ENCODE data around the gene GDPD3. TPM values are rescaled to one million over a fixed set of nuclear protein-coding genes. Genes with fewer than 3 reads are reported as not detected.
"Not testable (repeated sequence)": the region's sequence is repeated elsewhere in the genome, so short reads cannot be mapped to it uniquely, and the experiment has no call there.

The GDPD3 gene
- total RNA-seq, 1 experiment from 2014 or later: 3.8 TPM

DNA sequence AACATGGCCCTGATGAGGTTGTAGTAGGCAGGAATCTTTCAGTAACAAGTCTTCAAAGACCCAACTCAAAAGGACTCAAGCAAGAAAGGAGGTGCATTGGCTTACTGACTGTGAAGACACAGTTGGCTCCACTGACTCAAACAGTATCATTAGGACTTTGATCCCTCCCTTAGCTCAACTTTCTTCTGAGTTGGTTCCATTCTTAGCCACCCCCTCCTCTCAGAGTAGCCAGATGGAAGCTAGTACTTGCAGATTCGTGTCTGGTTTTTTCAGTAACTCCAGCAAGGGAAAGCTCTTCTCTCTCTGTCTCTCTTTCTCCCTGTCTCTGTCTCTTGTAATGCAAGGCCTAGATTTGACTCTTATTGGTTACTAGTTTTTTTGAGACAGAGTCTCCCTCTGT is 14.7 kb upstream of the GDPD3 start:
- Mint-ChIP-seq H3K27me3 (ENCODE audit: low read depth) (peaks cover 4% of the 10 kb centered on the region), H3K4me3 (no peak overlapping the region), H3K36me3 (ENCODE audit: insufficient read depth in 1 of 3, low read depth in 3 of 3) (no peaks in the 10 kb centered on the region), H3K9me3 (no peaks in the 10 kb centered on the region), H3K27ac (no peak overlapping the region), H3K4me1 (peaks cover 0 to 6% of the 10 kb centered on the region in 2 experiments; a peak in 1 of 4 replicates)
- WGBS (ENCODE audit: extremely low coverage, insufficient read length, low lambda C conversion rate): no CpG with 5 or more reads among the region's 1 CpG
- Histone ChIP-seq H2BK5ac (ENCODE audit: insufficient read length, low read length) (no peak overlapping the region), H3K56ac (ENCODE audit: insufficient read length, low read depth, low read length) (no peak overlapping the region), H3K23me2 (ENCODE audit: insufficient read length, low read depth, low read length, poor library complexity, severe bottlenecking) (no peaks in the 10 kb centered on the region), H4K20me1 (ENCODE audit: control insufficient read depth, insufficient read depth, insufficient read length) (no peaks in the 10 kb centered on the region), H3T11ph (ENCODE audit: low read length) (no peak overlapping the region), H3K4me2 (ENCODE audit: insufficient read depth, insufficient read length, low read length) (no peak overlapping the region), H3K23ac (ENCODE audit: insufficient read length, low read depth, low read length) (no peak overlapping the region), H2AFZ (ENCODE audit: low read length) (no peak overlapping the region), H3K18ac (ENCODE audit: insufficient read length, low read depth, low read length) (no peak overlapping the region), H4K8ac (replicated peaks; ENCODE audit: insufficient read length, low read depth, low read length) (no peak overlapping the region), H4K5ac (ENCODE audit: insufficient read length, low read depth, low read length) (no peak overlapping the region), H3K79me2 (ENCODE audit: insufficient read depth, low read length) (no peaks in the 10 kb centered on the region), H2BK15ac (ENCODE audit: low read depth, low read length) (no peak overlapping the region), H3K27ac (ENCODE audit: insufficient read length, low read depth, low read length) (no peak overlapping the region), H3K4me1 (ENCODE audit: insufficient read depth, low read length) (no peaks in the 10 kb centered on the region), H2BK12ac (ENCODE audit: insufficient read length, low read depth, low read length) (no peak overlapping the region), H3K79me1 (ENCODE audit: insufficient read depth, low read depth, low read length, poor library complexity, severe bottlenecking) (no peaks in the 10 kb centered on the region), H3K27me3 (ENCODE audit: insufficient read depth, low read length) (no peaks in the 10 kb centered on the region), H2BK20ac (ENCODE audit: low read depth, low read length, poor library complexity, severe bottlenecking) (no peak overlapping the region), H3K14ac (ENCODE audit: insufficient read depth, low read length) (no peak overlapping the region), H2BK120ac (ENCODE audit: low read depth, low read length, poor library complexity, severe bottlenecking) (no peak overlapping the region), H3K9ac (ENCODE audit: extremely low read depth, insufficient read length, low read length) (no peak overlapping the region), H4K91ac (ENCODE audit: insufficient read length, low read depth, low read length) (no peak overlapping the region), H3K4ac (ENCODE audit: low read depth, low read length) (no peak overlapping the region), H2AK5ac (ENCODE audit: insufficient read length, low read length) (no peak overlapping the region), H3K9me3 (ENCODE audit: control insufficient read depth, low read depth, low read length) (no peaks in the 10 kb centered on the region)
- no peak for DNase-seq
- TF ChIP-seq, protein P1, sequence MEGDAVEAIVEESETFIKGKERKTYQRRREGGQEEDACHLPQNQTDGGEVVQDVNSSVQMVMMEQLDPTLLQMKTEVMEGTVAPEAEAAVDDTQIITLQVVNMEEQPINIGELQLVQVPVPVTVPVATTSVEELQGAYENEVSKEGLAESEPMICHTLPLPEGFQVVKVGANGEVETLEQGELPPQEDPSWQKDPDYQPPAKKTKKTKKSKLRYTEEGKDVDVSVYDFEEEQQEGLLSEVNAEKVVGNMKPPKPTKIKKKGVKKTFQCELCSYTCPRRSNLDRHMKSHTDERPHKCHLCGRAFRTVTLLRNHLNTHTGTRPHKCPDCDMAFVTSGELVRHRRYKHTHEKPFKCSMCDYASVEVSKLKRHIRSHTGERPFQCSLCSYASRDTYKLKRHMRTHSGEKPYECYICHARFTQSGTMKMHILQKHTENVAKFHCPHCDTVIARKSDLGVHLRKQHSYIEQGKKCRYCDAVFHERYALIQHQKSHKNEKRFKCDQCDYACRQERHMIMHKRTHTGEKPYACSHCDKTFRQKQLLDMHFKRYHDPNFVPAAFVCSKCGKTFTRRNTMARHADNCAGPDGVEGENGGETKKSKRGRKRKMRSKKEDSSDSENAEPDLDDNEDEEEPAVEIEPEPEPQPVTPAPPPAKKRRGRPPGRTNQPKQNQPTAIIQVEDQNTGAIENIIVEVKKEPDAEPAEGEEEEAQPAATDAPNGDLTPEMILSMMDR (conservative IDR thresholded peaks at IDR 0.05): no peak

- WGBS (ENCODE audit: extremely low coverage, insufficient read length, low lambda C conversion rate): no CpG with 5 or more reads among the region's 9 CpGs
- H2BK5ac ChIP-seq (ENCODE audit: insufficient read length, low read length); H3K79me2 ChIP-seq (ENCODE audit: insufficient read depth, low read length); H3K23me2 ChIP-seq (ENCODE audit: insufficient read length, low read depth, low read length, poor library complexity, severe bottlenecking); H3K27ac ChIP-seq (ENCODE audit: insufficient read length, low read depth, low read length); H3K14ac ChIP-seq (ENCODE audit: insufficient read depth, low read length); H2BK20ac ChIP-seq (ENCODE audit: low read depth, low read length, poor library complexity, severe bottlenecking); H2AFZ ChIP-seq (ENCODE audit: low read length); H3K4me1 ChIP-seq (ENCODE audit: insufficient read depth, low read length); H2BK12ac ChIP-seq (ENCODE audit: insufficient read length, low read depth, low read length); H3K9me3 Mint-ChIP-seq; H2BK120ac ChIP-seq (ENCODE audit: low read depth, low read length, poor library complexity, severe bottlenecking); H3K9ac ChIP-seq (ENCODE audit: extremely low read depth, insufficient read length, low read length); H3K18ac ChIP-seq (ENCODE audit: insufficient read length, low read depth, low read length); DNase-seq; H3K4ac ChIP-seq (ENCODE audit: low read depth, low read length); H3K79me1 ChIP-seq (ENCODE audit: insufficient read depth, low read depth, low read length, poor library complexity, severe bottlenecking); H3K4me3 Mint-ChIP-seq; H2BK15ac ChIP-seq (ENCODE audit: low read depth, low read length); H4K20me1 ChIP-seq (ENCODE audit: control insufficient read depth, insufficient read depth, insufficient read length); H3K27me3 ChIP-seq (ENCODE audit: insufficient read depth, low read length); H3K56ac ChIP-seq (ENCODE audit: insufficient read length, low read depth, low read length); H3K4me2 ChIP-seq (ENCODE audit: insufficient read depth, insufficient read length, low read length); H3K9me3 ChIP-seq (ENCODE audit: control insufficient read depth, low read depth, low read length); H4K8ac ChIP-seq (replicated peaks; ENCODE audit: insufficient read length, low read depth, low read length); H3K27ac Mint-ChIP-seq; H2AK5ac ChIP-seq (ENCODE audit: insufficient read length, low read length); H4K91ac ChIP-seq (ENCODE audit: insufficient read length, low read depth, low read length); H4K5ac ChIP-seq (ENCODE audit: insufficient read length, low read depth, low read length); H3K27me3 Mint-ChIP-seq (ENCODE audit: low read depth); H3K23ac ChIP-seq (ENCODE audit: insufficient read length, low read depth, low read length); H3K36me3 Mint-ChIP-seq (ENCODE audit: insufficient read depth in 1 of 3, low read depth in 3 of 3); H3T11ph ChIP-seq (ENCODE audit: low read length): not testable (repeated sequence)
- peaks cover 8 to 14% of the 10 kb centered on the region in 2 experiments for H3K4me1 Mint-ChIP-seq
Measured at GRCh38 chr16:30125690-30126089, 12.4 kb upstream of the GDPD3 start.

Measured in H9 (cell line).